ENCODE measurements around the gene HES1. TPM values are rescaled to one million over a fixed set of nuclear protein-coding genes. Genes with fewer than 3 reads are reported as not detected.
"Not testable (repeated sequence)": the region's sequence is repeated elsewhere in the genome, so short reads cannot be mapped to it uniquely, and the experiment has no call there.

The HES1 gene
- polyA plus RNA-seq, 1 donor (not counting 4 experiments of a cell fraction or from before 2014, with no cell fraction given), result 138 TPM

DNA sequence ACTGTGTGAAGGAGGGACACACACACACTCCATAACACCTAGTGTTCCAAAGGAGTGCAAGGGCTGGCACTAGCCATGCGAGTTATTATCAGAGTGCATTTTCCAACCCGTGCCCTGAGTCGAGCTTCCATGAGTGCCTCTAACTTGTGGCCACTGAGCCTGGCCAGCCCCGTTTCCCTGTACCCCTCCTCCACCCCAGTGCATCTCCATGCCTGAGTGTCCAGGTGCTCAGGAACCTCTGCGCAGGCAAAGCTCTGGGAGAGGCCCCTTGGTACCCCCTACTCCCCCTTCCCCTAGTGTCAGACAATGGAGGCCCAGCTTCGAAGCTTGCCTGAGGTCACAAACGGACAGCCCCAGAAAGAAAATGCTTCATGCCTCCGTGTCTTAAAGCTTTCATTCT is 45.2 kb upstream of the HES1 start:
- H4K20me1 ChIP-seq (ENCODE audit: control insufficient read depth, extremely low read depth, insufficient read depth, low read length), result no peaks in the 10 kb centered on the region
- H3K9me1 ChIP-seq (ENCODE audit: control insufficient read depth, extremely low read depth, insufficient read depth, low read length), result no peaks in the 10 kb centered on the region
- no peak for DNase-seq (ENCODE audit: low read depth, low spot score)
- H3K79me2 ChIP-seq (ENCODE audit: control insufficient read depth, insufficient read depth, low read length), result no peaks in the 10 kb centered on the region
- no peak for FAIRE-seq
- H3K4me3 ChIP-seq (ENCODE audit: control insufficient read depth in 2 of 3, extremely low read depth in 1 of 3, insufficient read depth in 2 of 3, low read depth in 1 of 3, low read length in 3 of 3), result no peak overlapping the region
- H3K9me3 ChIP-seq (ENCODE audit: control insufficient read depth, low read depth, low read length), result no peaks in the 10 kb centered on the region
- H3K36me3 ChIP-seq (ENCODE audit: control insufficient read depth in 2 of 2, extremely low read depth in 1 of 2, insufficient read depth in 2 of 2, low read length in 2 of 2), result no peaks in the 10 kb centered on the region
- H3K27me3 ChIP-seq (ENCODE audit: control insufficient read depth, extremely low read depth, insufficient read depth, low read length), result no peaks in the 10 kb centered on the region
- dilution Hi-C loops (cut with MboI; ENCODE audit: extremely low pct_ligation_motif_present, low sequenced_read_pairs), result no loop called here
- H2AFZ ChIP-seq (ENCODE audit: control insufficient read depth, low read length), result no peak overlapping the region
- peaks cover 30% of the 10 kb centered on the region for H3K4me1 ChIP-seq (ENCODE audit: control insufficient read depth, extremely low read depth, insufficient read depth, low read length)
- H3K4me2 ChIP-seq (ENCODE audit: control insufficient read depth, extremely low read depth, insufficient read depth, low read depth, low read length), result peak overlapping the region; percentile 55
- H3K27ac ChIP-seq (ENCODE audit: control insufficient read depth, insufficient read depth, low read length), result peak overlapping the region; percentile 89
- TF ChIP-seq, protein P1, sequence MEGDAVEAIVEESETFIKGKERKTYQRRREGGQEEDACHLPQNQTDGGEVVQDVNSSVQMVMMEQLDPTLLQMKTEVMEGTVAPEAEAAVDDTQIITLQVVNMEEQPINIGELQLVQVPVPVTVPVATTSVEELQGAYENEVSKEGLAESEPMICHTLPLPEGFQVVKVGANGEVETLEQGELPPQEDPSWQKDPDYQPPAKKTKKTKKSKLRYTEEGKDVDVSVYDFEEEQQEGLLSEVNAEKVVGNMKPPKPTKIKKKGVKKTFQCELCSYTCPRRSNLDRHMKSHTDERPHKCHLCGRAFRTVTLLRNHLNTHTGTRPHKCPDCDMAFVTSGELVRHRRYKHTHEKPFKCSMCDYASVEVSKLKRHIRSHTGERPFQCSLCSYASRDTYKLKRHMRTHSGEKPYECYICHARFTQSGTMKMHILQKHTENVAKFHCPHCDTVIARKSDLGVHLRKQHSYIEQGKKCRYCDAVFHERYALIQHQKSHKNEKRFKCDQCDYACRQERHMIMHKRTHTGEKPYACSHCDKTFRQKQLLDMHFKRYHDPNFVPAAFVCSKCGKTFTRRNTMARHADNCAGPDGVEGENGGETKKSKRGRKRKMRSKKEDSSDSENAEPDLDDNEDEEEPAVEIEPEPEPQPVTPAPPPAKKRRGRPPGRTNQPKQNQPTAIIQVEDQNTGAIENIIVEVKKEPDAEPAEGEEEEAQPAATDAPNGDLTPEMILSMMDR (optimal IDR thresholded peaks at IDR 0.05 in 1 of 3, IDR thresholded peaks at IDR 0.05 in 1 of 3, conservative IDR thresholded peaks at IDR 0.05 in 1 of 3; ENCODE audit: extremely low read depth in 1 of 3, insufficient read depth in 2 of 3, low read length in 3 of 3), result no peak
- no peak for TF ChIP-seq EZH2 (IDR thresholded peaks at IDR 0.05; ENCODE audit: low read length)
- peak overlapping the region; percentile 49 for H3K9ac ChIP-seq (ENCODE audit: control insufficient read depth, extremely low read depth, insufficient read depth, low read length)

DNA sequence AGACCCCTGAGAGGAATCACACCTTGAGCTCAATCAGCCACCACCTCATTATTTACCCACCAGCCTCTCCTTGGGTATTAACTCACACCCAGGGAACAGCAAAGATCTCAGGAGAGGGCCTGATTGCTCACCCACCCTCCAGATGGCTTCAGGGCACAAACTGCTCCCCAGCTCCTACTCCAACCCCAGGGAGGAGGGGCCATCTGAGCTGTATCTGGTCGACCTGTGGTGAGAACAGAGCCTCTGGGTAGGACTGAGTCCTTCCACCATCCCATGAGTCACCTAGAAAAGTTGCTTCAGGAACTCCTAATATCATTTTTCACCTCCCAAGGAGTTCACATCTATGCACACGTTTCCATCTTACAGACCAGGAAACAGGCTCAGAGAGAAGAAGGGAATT is 44.8 kb upstream of the HES1 start:
- peak; percentile 89 for FAIRE-seq
- Histone ChIP-seq H4K20me1 (ENCODE audit: control insufficient read depth, extremely low read depth, insufficient read depth, low read length) (no peaks in the 10 kb centered on the region), H3K4me3 (ENCODE audit: control insufficient read depth in 2 of 3, extremely low read depth in 1 of 3, insufficient read depth in 2 of 3, low read depth in 1 of 3, low read length in 3 of 3) (no peak overlapping the region), H3K4me1 (ENCODE audit: control insufficient read depth, extremely low read depth, insufficient read depth, low read length) (peaks cover 30% of the 10 kb centered on the region), H3K36me3 (ENCODE audit: control insufficient read depth in 2 of 2, extremely low read depth in 1 of 2, insufficient read depth in 2 of 2, low read length in 2 of 2) (no peaks in the 10 kb centered on the region), H3K9ac (ENCODE audit: control insufficient read depth, extremely low read depth, insufficient read depth, low read length) (peak overlapping the region; percentile 49), H3K9me1 (ENCODE audit: control insufficient read depth, extremely low read depth, insufficient read depth, low read length) (no peaks in the 10 kb centered on the region), H3K79me2 (ENCODE audit: control insufficient read depth, insufficient read depth, low read length) (no peaks in the 10 kb centered on the region), H3K9me3 (ENCODE audit: control insufficient read depth, low read depth, low read length) (no peaks in the 10 kb centered on the region), H3K27ac (ENCODE audit: control insufficient read depth, insufficient read depth, low read length) (peak overlapping the region; percentile 89), H2AFZ (ENCODE audit: control insufficient read depth, low read length) (peak overlapping the region; percentile 61), H3K4me2 (ENCODE audit: control insufficient read depth, extremely low read depth, insufficient read depth, low read depth, low read length) (peak overlapping the region; percentile 72), H3K27me3 (ENCODE audit: control insufficient read depth, extremely low read depth, insufficient read depth, low read length) (no peaks in the 10 kb centered on the region)
- TF ChIP-seq, protein P1 (optimal IDR thresholded peaks at IDR 0.05 in 1 of 3, IDR thresholded peaks at IDR 0.05 in 1 of 3, conservative IDR thresholded peaks at IDR 0.05 in 1 of 3; ENCODE audit: extremely low read depth in 1 of 3, insufficient read depth in 2 of 3, low read length in 3 of 3), result no peak
- TF ChIP-seq EZH2 (IDR thresholded peaks at IDR 0.05; ENCODE audit: low read length), result no peak
- dilution Hi-C loops (cut with MboI; ENCODE audit: extremely low pct_ligation_motif_present, low sequenced_read_pairs), result no loop called here
- peak; percentile 96 for DNase-seq (ENCODE audit: low read depth, low spot score)

DNA sequence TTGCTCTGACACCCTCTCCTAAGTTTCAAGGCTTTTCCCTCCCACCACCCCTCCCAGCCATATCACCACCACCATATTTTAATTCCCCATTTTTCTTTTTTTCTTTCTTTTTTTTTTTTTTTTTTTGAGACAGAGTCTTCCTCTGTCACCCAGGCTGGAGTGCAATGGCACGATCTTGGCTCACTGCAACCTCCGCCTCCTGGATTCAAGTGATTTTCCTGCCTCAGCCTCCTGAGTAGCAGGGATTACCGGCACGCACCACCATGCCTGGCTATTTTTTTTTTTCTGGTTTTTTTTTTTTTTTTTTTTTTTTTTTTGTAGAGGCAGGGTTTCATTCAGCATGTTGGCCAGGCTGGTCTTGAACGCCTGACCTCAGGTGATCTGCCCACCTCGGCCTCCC is 44.1 kb upstream of the HES1 start:
- H3K9me3 ChIP-seq (ENCODE audit: control insufficient read depth, low read depth, low read length); H3K79me2 ChIP-seq (ENCODE audit: control insufficient read depth, insufficient read depth, low read length); H2AFZ ChIP-seq (ENCODE audit: control insufficient read depth, low read length); H3K36me3 ChIP-seq (ENCODE audit: control insufficient read depth in 2 of 2, extremely low read depth in 1 of 2, insufficient read depth in 2 of 2, low read length in 2 of 2); FAIRE-seq; H3K9me1 ChIP-seq (ENCODE audit: control insufficient read depth, extremely low read depth, insufficient read depth, low read length); H4K20me1 ChIP-seq (ENCODE audit: control insufficient read depth, extremely low read depth, insufficient read depth, low read length); dilution Hi-C loops (cut with MboI; ENCODE audit: extremely low pct_ligation_motif_present, low sequenced_read_pairs); H3K9ac ChIP-seq (ENCODE audit: control insufficient read depth, extremely low read depth, insufficient read depth, low read length); H3K4me3 ChIP-seq (ENCODE audit: control insufficient read depth in 2 of 3, extremely low read depth in 1 of 3, insufficient read depth in 2 of 3, low read depth in 1 of 3, low read length in 3 of 3); DNase-seq (ENCODE audit: low read depth, low spot score); H3K27me3 ChIP-seq (ENCODE audit: control insufficient read depth, extremely low read depth, insufficient read depth, low read length): not testable (repeated sequence)
- H3K4me1 ChIP-seq (ENCODE audit: control insufficient read depth, extremely low read depth, insufficient read depth, low read length), result peaks cover 30% of the 10 kb centered on the region
- H3K27ac ChIP-seq (ENCODE audit: control insufficient read depth, insufficient read depth, low read length), result peak overlapping the region; percentile 71
- peak overlapping the region; percentile 72 for H3K4me2 ChIP-seq (ENCODE audit: control insufficient read depth, extremely low read depth, insufficient read depth, low read depth, low read length)

Data from keratinocyte (primary cell).